Neural cell (in vitro differentiated cells): ENCODE measurements around the gene BMPR2. TPM values are rescaled to one million over a fixed set of nuclear protein-coding genes. Genes with fewer than 3 reads are reported as not detected.
"Not testable (repeated sequence)": the region's sequence is repeated elsewhere in the genome, so short reads cannot be mapped to it uniquely, and the experiment has no call there.

Experiments used
- H2AFZ ChIP-seq: fragments of 200-600, 300-800 bp; sonication (generic), shearing (Covaris generic); 2 replicates; pipeline ENCODE4 v1.6.0; 2014; ENCODE audit warnings: low read depth, mild to moderate bottlenecking, antibody characterized with exemption, low read length, moderate library complexity
- H3F3A ChIP-seq: fragments of 200-600 bp; shearing (Covaris generic); 2 replicates; pipeline ENCODE4 v1.6.1; 2016; ENCODE audit warnings: mild to moderate bottlenecking, moderate library complexity, mixed read lengths, antibody characterized with exemption, low read length; ENCODE audit not compliant: insufficient read depth, poor library complexity, severe bottlenecking
- H3K27ac ChIP-seq: fragments of 200-600, 300-800 bp; sonication (generic), shearing (Covaris generic); 2 replicates; pipeline ENCODE4 v1.5.1; 2014; ENCODE audit warnings: mild to moderate bottlenecking, low read length, moderate library complexity
- H3K27me3 ChIP-seq: fragments of 300-800, 200-600 bp; sonication (generic), shearing (Covaris generic); 2 replicates; pipeline ENCODE4 v1.6.0; 2014; ENCODE audit warnings: mild to moderate bottlenecking, low read depth, low read length, moderate library complexity; ENCODE audit not compliant: insufficient read depth
- H3K36me3 ChIP-seq: fragments of 300-800, 200-600 bp; sonication (generic), shearing (Covaris generic); 2 replicates; pipeline ENCODE4 v1.5.1; 2014; ENCODE audit warnings: mild to moderate bottlenecking, antibody characterized with exemption, low read length, moderate library complexity; ENCODE audit not compliant: insufficient read depth
- H3K4me2 ChIP-seq: fragments of 300-800, 200-600 bp; sonication (generic), shearing (Covaris generic); 2 replicates; pipeline ENCODE4 v1.6.0; 2014; ENCODE audit warnings: mild to moderate bottlenecking, low read length
- H3K4me3 ChIP-seq: fragments of 300-800, 200-600 bp; sonication (generic), shearing (Covaris generic); 2 replicates; pipeline ENCODE4 v1.5.1; 2014; ENCODE audit warnings: mild to moderate bottlenecking, low read length, moderate library complexity
- H3K79me2 ChIP-seq: fragments of 200-600 bp; shearing (Covaris generic); replicated peaks from 2 replicates; pipeline ENCODE4 v1.6.0; 2014; ENCODE audit warnings: mild to moderate bottlenecking, low read length, moderate library complexity; ENCODE audit not compliant: insufficient read depth
- H3K9ac ChIP-seq: fragments of 300-800, 200-600 bp; sonication (generic), shearing (Covaris generic); 2 replicates; pipeline ENCODE4 v1.6.1; 2016; ENCODE audit warnings: mild to moderate bottlenecking, low read length, mixed read lengths
- H3K9me2 ChIP-seq: fragments of 200-600 bp; shearing (Covaris generic); 2 replicates; pipeline ENCODE4 v1.6.1; 2016; ENCODE audit warnings: mild to moderate bottlenecking, low read length, mixed read lengths; ENCODE audit not compliant: insufficient read depth
- H3K9me3 ChIP-seq: fragments of 200-600, 300-800 bp; sonication (generic), shearing (Covaris generic); 2 replicates; pipeline ENCODE4 v1.6.1; 2016; ENCODE audit warnings: mild to moderate bottlenecking, mixed run types, low read length, moderate library complexity, mixed read lengths
- H4K20me1 ChIP-seq: fragments of 200-600 bp; shearing (Covaris generic); 2 replicates; pipeline ENCODE4 v1.6.1; 2016; ENCODE audit warnings: mild to moderate bottlenecking, mixed run types; ENCODE audit not compliant: insufficient read depth
- CTCF ChIP-seq: fragments of 450-650 bp; IDR thresholded peaks from 2 replicates; pipeline ENCODE4 v1.5.1; 2014; ENCODE audit warnings: antibody characterized with exemption, mild to moderate bottlenecking, moderate library complexity; ENCODE audit not compliant: poor library complexity, severe bottlenecking
- EP300 ChIP-seq: fragments of 450-650 bp; conservative IDR thresholded peaks from 2 replicates; pipeline ENCODE4 v1.6.1; 2014; ENCODE audit warnings: antibody characterized with exemption, mild to moderate bottlenecking, moderate library complexity; ENCODE audit not compliant: poor library complexity, severe bottlenecking
- EZH2 ChIP-seq: fragments of 200-600, 300-800 bp; shearing (Covaris generic), sonication (generic); IDR thresholded peaks from 2 replicates; pipeline ENCODE4 v1.6.1; 2014; ENCODE audit warnings: antibody characterized with exemption, low read length, borderline replicate concordance, mild to moderate bottlenecking; ENCODE audit not compliant: insufficient read depth, poor library complexity, severe bottlenecking
- MXI1 ChIP-seq: fragments of 450-650 bp; conservative IDR thresholded peaks from 2 replicates; pipeline ENCODE4 v1.6.1; 2014; ENCODE audit warnings: antibody characterized with exemption, mild to moderate bottlenecking; ENCODE audit not compliant: poor library complexity, severe bottlenecking
- POLR2AphosphoS5 ChIP-seq: IDR thresholded peaks from 2 replicates; pipeline ENCODE4 v1.6.1; 2012
- RAD21 ChIP-seq: fragments of 450-650 bp; conservative IDR thresholded peaks from 2 replicates; pipeline ENCODE4 v1.6.1; 2014; ENCODE audit warnings: antibody characterized with exemption, mild to moderate bottlenecking, moderate library complexity
- REST ChIP-seq: IDR thresholded peaks from 2 replicates; pipeline ENCODE4 v1.6.1; 2012; ENCODE audit warnings: borderline replicate concordance
- SMC3 ChIP-seq: fragments of 450-650 bp; conservative IDR thresholded peaks from 2 replicates; pipeline ENCODE4 v1.6.1; 2014; ENCODE audit warnings: antibody characterized with exemption, mild to moderate bottlenecking, moderate library complexity; ENCODE audit not compliant: poor library complexity
- TAF1 ChIP-seq: IDR thresholded peaks from 2 replicates; pipeline ENCODE4 v1.6.1; 2012; ENCODE audit warnings: low read depth
- polyA plus RNA-seq: library from polyadenylated mRNA; depleted of rRNA; stranded (reverse); fragments of >200 nt; gene quantifications from 2 replicates; pipeline ENCODE4 v1.2.3, GENCODE V29; 2014

The BMPR2 gene
- polyA plus RNA-seq, 1 donor from 2014 or later: 18.4 TPM

- TF ChIP-seq EZH2: no peak
- no peak for TF ChIP-seq MXI1
- TF ChIP-seq TAF1: no peak
Observed at GRCh38 chr2:202530038-202530437, 153.9 kb downstream of the BMPR2 start (continued).

- not testable (repeated sequence) for H3K36me3 ChIP-seq, H2AFZ ChIP-seq, H3K9ac ChIP-seq
Observed at GRCh38 chr2:202535290-202535689, 159.2 kb downstream of the BMPR2 start.

DNA sequence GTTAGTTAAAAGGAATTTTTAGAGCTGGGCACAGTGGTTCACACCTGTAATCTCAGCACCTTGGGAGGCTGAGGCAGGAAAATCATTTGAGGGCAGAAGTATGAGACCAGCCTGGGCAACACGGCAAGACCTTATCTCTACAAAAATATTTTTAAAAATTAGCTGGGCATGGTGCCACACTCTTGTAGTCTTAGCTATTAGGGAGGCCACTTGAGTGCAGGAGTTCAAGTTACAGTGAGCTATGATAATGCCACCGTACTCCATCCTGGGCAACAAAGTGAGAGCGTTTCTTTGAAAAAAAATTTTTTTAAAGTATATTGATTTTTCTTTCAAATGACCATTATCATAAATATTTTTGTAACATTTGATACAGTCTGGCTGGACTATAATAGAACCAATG is 165.0 kb downstream of the BMPR2 start:
- no peaks in the 10 kb centered on the region for H3K9me2 ChIP-seq
- H4K20me1 ChIP-seq: no peaks in the 10 kb centered on the region
- H3K9me3 ChIP-seq: no peaks in the 10 kb centered on the region
- no peak for TF ChIP-seq POLR2AphosphoS5
- no peak for TF ChIP-seq EP300
- no peak for TF ChIP-seq MXI1
- TF ChIP-seq TAF1: no peak
- TF ChIP-seq REST: no peak
- no peak for TF ChIP-seq CTCF
- no peak for TF ChIP-seq RAD21
- no peak for TF ChIP-seq EZH2
- TF ChIP-seq SMC3: no peak
- no peak overlapping the region for H3K9ac ChIP-seq
- H2AFZ ChIP-seq: no peak overlapping the region
- no peak overlapping the region for H3K4me3 ChIP-seq
- no peaks in the 10 kb centered on the region for H3K79me2 ChIP-seq
- H3K36me3 ChIP-seq: no peaks in the 10 kb centered on the region
- H3F3A ChIP-seq: no peaks in the 10 kb centered on the region
- no peak overlapping the region for H3K4me2 ChIP-seq
- no peaks in the 10 kb centered on the region for H3K27me3 ChIP-seq
- H3K27ac ChIP-seq: no peak overlapping the region

More at GRCh38 chr2:202535290-202535689, 159.2 kb downstream of the BMPR2 start:
- H3K9me3 ChIP-seq, H3F3A ChIP-seq, H3K4me3 ChIP-seq, H3K4me2 ChIP-seq, H4K20me1 ChIP-seq, H3K79me2 ChIP-seq, H3K9me2 ChIP-seq, H3K27ac ChIP-seq, H3K27me3 ChIP-seq: not testable (repeated sequence)
